HepG2 (cell line): ENCODE data around the gene PFDN5. TPM values are rescaled to one million over a fixed set of nuclear protein-coding genes. Genes with fewer than 3 reads are reported as not detected.

ENCODE experiments used
- BATF2 ChIP-seq: sonication (generic); formaldehyde crosslinking; IDR thresholded peaks from 2 replicates; pipeline ENCODE4 v1.8.0; 2022; ENCODE audit warnings: mild to moderate bottlenecking, missing genetic modification reagents, moderate library complexity
- DNMT1 ChIP-seq: sonication (generic); formaldehyde crosslinking; IDR thresholded peaks from 2 replicates; pipeline ENCODE4 v1.5.1; 2020; ENCODE audit warnings: mild to moderate bottlenecking, missing genetic modification reagents
- GATAD1 ChIP-seq: IDR thresholded peaks from 2 replicates; pipeline ENCODE4 v1.6.1; 2016; ENCODE audit warnings: missing genetic modification reagents, missing compliant biosample characterization
- NFAT5 ChIP-seq: sonication (generic); formaldehyde crosslinking; IDR thresholded peaks from 2 replicates; pipeline ENCODE4 v1.4.0; 2020; ENCODE audit warnings: missing genetic modification reagents
- PHF21A ChIP-seq: sonication (generic); formaldehyde crosslinking; IDR thresholded peaks from 2 replicates; pipeline ENCODE4 v1.5.0; 2020; ENCODE audit warnings: mild to moderate bottlenecking, missing genetic modification reagents
- SMAD9 ChIP-seq: sonication (generic); formaldehyde crosslinking; IDR thresholded peaks from 2 replicates; pipeline ENCODE4 v1.5.1; 2020; ENCODE audit warnings: mild to moderate bottlenecking, missing genetic modification reagents
- STAG1 ChIP-seq: sonication (generic); formaldehyde crosslinking; IDR thresholded peaks from 2 replicates; pipeline ENCODE4 v1.4.0; 2020; ENCODE audit warnings: missing genetic modification reagents
- TAF1 ChIP-seq: sonication (generic); formaldehyde crosslinking; IDR thresholded peaks from 2 replicates; pipeline ENCODE4 v1.4.0; 2020; ENCODE audit warnings: missing genetic modification reagents
- TAF15 ChIP-seq: fragments of 200-400 bp; formaldehyde crosslinking; IDR thresholded peaks from one replicate; pipeline ENCODE4 v1.6.1; 2018; ENCODE audit warnings: mild to moderate bottlenecking, low read depth, low read length; ENCODE audit not compliant: poor library complexity, severe bottlenecking
- TCF7L2 ChIP-seq: IDR thresholded peaks from 2 replicates; pipeline ENCODE4 v1.6.1; 2011; ENCODE audit warnings: mild to moderate bottlenecking, low read depth, low read length, moderate library complexity
- U2AF2 ChIP-seq: fragments of 200-400 bp; formaldehyde crosslinking; IDR thresholded peaks from 2 replicates; pipeline ENCODE4 v1.6.1; 2017; ENCODE audit warnings: low read depth, mild to moderate bottlenecking, low read length
- ZMAT5 ChIP-seq: sonication (generic); formaldehyde crosslinking; IDR thresholded peaks from 2 replicates; pipeline ENCODE4 v1.5.0; 2020; ENCODE audit warnings: mild to moderate bottlenecking, low read depth, missing genetic modification reagents, borderline replicate concordance
- ZNF235 ChIP-seq: sonication (generic); formaldehyde crosslinking; IDR thresholded peaks from 2 replicates; pipeline ENCODE4 v1.8.1; 2023; ENCODE audit warnings: mild to moderate bottlenecking, missing genetic modification reagents, borderline replicate concordance
- ZNF33B ChIP-seq: sonication (generic); formaldehyde crosslinking; IDR thresholded peaks from 2 replicates; pipeline ENCODE4 v1.5.1; 2020; ENCODE audit warnings: mild to moderate bottlenecking, missing genetic modification reagents
- ZNF780A ChIP-seq: sonication (generic); formaldehyde crosslinking; IDR thresholded peaks from 2 replicates; pipeline ENCODE4 v1.8.0; 2022; ENCODE audit warnings: mild to moderate bottlenecking, missing genetic modification reagents, moderate library complexity
- ZNF782 ChIP-seq: sonication (generic); formaldehyde crosslinking; IDR thresholded peaks from 2 replicates; pipeline ENCODE4 v1.4.0; 2020; ENCODE audit warnings: missing genetic modification reagents, mild to moderate bottlenecking, borderline replicate concordance
- ZSCAN29 ChIP-seq: sonication (generic); formaldehyde crosslinking; conservative IDR thresholded peaks from 2 replicates; pipeline ENCODE4 v1.4.0; 2020; ENCODE audit warnings: mild to moderate bottlenecking, missing genetic modification reagents
- polyA plus RNA-seq, 8 experiments: library from polyadenylated mRNA; depleted of rRNA in 3 of 8; stranded (reverse) in 7 of 8; unstranded in 1 of 8; fragments of >200 nt; fragmentation: Illumina TruSeq in 4 of 8; extraction: Trizol in 4 of 8; gene quantifications; 2 replicates each; pipeline versions ENCODE4 v1.2.1 to v1.2.3, GENCODE V29; 2011 to 2016; ENCODE audit warnings: low read depth in 4 of 8, missing spikeins in 1 of 8, mixed read lengths in 1 of 8; ENCODE audit not compliant: insufficient read depth in 1 of 8
- total RNA-seq, 5 experiments: library from RNA; depleted of rRNA; stranded (reverse); fragments of >200 nt; fragmentation: Illumina TruSeq; extraction: Trizol; gene quantifications; 2 replicates each; pipeline ENCODE4 v1.2.3, GENCODE V29; 2016; ENCODE audit warnings: low read depth in 1 of 5
- TF ChIP-seq, protein P1 (sequence below), 2 experiments: sonication (generic) in 1 of 2; formaldehyde crosslinking in 1 of 2; IDR thresholded peaks; 2 replicates each; pipeline versions ENCODE4 v1.4.0 to v1.6.1; 2018 to 2020; ENCODE audit warnings: missing genetic modification reagents in 2 of 2, borderline replicate concordance in 1 of 2, low read depth in 1 of 2, mild to moderate bottlenecking in 1 of 2, missing biosample characterization in 1 of 2
- TF ChIP-seq, protein P2 (sequence below): sonication (generic); formaldehyde crosslinking; IDR thresholded peaks from 2 replicates; pipeline ENCODE4 v1.5.1; 2020; ENCODE audit warnings: mild to moderate bottlenecking, missing genetic modification reagents, moderate library complexity

The PFDN5 gene
- total and polyA plus RNA-seq, 2 of the 13 experiments (the other 11 are each of a cell fraction or from before 2014, with no cell fraction given): 449 to 462 TPM

- TF ChIP-seq NFAT5 (CRISPR knock-in tag): peak; percentile 76; the same call in 1 of the 2 replicates
- TF ChIP-seq, protein P1, sequence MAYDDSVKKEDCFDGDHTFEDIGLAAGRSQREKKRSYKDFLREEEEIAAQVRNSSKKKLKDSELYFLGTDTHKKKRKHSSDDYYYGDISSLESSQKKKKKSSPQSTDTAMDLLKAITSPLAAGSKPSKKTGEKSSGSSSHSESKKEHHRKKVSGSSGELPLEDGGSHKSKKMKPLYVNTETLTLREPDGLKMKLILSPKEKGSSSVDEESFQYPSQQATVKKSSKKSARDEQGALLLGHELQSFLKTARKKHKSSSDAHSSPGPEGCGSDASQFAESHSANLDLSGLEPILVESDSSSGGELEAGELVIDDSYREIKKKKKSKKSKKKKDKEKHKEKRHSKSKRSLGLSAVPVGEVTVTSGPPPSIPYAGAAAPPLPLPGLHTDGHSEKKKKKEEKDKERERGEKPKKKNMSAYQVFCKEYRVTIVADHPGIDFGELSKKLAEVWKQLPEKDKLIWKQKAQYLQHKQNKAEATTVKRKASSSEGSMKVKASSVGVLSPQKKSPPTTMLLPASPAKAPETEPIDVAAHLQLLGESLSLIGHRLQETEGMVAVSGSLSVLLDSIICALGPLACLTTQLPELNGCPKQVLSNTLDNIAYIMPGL (CRISPR knock-in tag; IDR thresholded peaks at IDR 0.05; ENCODE audit: borderline replicate concordance in 1 of 2, low read depth in 1 of 2): peak; percentile 82 to 87; a peak in 3 of 4 replicates
- TF ChIP-seq ZNF235 (CRISPR knock-in tag): peak; percentile 58; the same call in 1 of the 2 replicates
- TF ChIP-seq ZSCAN29: peak; percentile 96
- peak; percentile 87; the same call in 1 of the 2 replicates for TF ChIP-seq DNMT1 (CRISPR knock-in tag)
- TF ChIP-seq TAF15: peak; percentile 40
- peak; percentile 49; the same call in 1 of the 2 replicates for TF ChIP-seq ZNF780A
- 0 out of 2 replicates have a peak, but pooled peaks have one; percentile 57 for TF ChIP-seq SMAD9
- TF ChIP-seq, protein P2, sequence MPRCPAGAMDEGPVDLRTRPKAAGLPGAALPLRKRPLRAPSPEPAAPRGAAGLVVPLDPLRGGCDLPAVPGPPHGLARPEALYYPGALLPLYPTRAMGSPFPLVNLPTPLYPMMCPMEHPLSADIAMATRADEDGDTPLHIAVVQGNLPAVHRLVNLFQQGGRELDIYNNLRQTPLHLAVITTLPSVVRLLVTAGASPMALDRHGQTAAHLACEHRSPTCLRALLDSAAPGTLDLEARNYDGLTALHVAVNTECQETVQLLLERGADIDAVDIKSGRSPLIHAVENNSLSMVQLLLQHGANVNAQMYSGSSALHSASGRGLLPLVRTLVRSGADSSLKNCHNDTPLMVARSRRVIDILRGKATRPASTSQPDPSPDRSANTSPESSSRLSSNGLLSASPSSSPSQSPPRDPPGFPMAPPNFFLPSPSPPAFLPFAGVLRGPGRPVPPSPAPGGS (CRISPR knock-in tag): peak; percentile 52; the same call in 1 of the 2 replicates
- no peak for TF ChIP-seq PHF21A (CRISPR knock-in tag)
- peak; percentile 13; the same call in 1 of the 2 replicates for TF ChIP-seq STAG1
- TF ChIP-seq ZNF33B (CRISPR knock-in tag): no peak
- peak; percentile 63; the same call in 1 of the 2 replicates for TF ChIP-seq ZNF782
- no peak for TF ChIP-seq ZMAT5 (CRISPR knock-in tag)
- TF ChIP-seq GATAD1 (CRISPR knock-in tag): peak; percentile 95
- peak; percentile 89 for TF ChIP-seq TAF1
- TF ChIP-seq U2AF2: peak; percentile 98
- 0 out of 2 replicates have a peak, but pooled peaks have one; percentile 36 for TF ChIP-seq BATF2
- no peak for TF ChIP-seq TCF7L2
Measured at GRCh38 chr12:53299454-53300180, 4.3 kb downstream of the PFDN5 start, which contains the start of gene MYG1 (continued).
